ENCODE data around the gene ELAVL1.

GRCh38 chr19:7981661-7982060 lies 23.8 kb downstream of the ELAVL1 start:
- TF ChIP-seq CTCF (IDR thresholded peaks at IDR 0.05; ENCODE audit: poor library complexity) (no peak), EZH2 (IDR thresholded peaks at IDR 0.05; ENCODE audit: borderline replicate concordance) (no peak)

Data from hepatocyte (in vitro differentiated cells).